NCI-H1417 treated with DMSO at 0.1 percent for 48 hours (cell line): Measurements from ENCODE around the gene ANO2.

Experiments used
- DNase-seq: peaks from one replicate; lab custom pipeline; 2025; lab: John Stamatoyannopoulos, UW

Gene ANO2

DNA sequence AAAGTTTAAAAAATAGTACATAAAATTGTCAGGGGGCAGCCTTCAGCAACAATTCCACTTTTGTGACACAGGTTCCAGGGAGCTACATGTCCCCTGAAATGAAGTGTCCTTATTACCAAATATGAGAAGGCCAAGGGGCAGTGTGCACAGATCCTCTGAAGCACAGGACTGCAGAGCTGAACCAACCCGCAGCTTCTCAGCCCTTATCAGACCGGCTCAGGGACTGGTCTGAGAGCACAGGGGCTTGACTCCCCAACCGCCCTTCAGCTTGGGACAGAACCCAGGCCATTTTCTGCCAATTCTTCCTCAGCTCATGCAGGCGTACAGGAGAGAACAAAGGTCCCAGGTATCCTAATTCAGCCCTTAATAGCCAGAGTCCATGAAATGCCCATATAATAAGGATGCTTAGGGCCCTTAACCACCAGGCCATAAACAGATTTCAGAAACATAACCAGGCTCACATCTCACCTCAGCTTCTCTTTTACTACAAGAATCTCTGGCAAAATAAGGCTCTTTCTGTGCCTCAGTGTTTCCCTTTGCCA lies 221.3 kb downstream of the ANO2 start:
- DNase-seq = no peak

- no peak for DNase-seq
Measured at GRCh38 chr12:5723071-5723470, 222.0 kb downstream of the ANO2 start.

DNA sequence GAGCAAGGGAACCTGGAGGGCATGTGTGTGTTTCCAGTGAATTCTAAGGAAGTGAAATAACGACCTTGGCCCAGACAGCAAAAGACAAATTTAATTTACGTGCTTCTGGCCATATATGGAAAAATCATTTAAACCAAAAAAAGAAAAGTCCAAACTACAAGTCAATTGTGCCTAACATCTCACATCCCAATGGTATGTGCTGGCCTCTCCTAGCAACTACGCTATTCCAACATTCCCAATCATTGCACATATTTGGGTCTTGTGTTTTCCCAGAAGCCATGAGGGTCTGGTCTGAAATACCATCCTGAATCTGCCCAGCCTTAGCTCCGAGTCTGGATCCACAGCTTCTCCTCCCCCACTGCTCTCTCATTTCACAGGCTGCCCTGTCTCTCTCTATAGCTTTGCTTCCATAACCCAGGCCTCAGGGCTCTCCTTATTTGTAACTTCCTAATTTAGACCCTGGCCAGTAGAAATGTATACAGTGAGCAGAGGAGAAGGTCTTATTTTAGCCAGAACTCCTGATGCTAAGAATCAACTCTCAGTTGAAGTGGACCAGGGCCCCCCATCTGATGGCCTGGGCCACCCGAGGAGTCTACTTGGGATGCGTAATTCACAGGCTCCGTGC lies 224.6 kb downstream of the ANO2 start:
- no peak for DNase-seq

- no peak for DNase-seq
Measured at GRCh38 chr12:5718680-5719079, 226.4 kb downstream of the ANO2 start.

- no peak for DNase-seq
Measured at GRCh38 chr12:5718073-5718472, 227.0 kb downstream of the ANO2 start.

GRCh38 chr12:5716976-5717375 lies 228.1 kb downstream of the ANO2 start:
- DNase-seq = no peak

DNA sequence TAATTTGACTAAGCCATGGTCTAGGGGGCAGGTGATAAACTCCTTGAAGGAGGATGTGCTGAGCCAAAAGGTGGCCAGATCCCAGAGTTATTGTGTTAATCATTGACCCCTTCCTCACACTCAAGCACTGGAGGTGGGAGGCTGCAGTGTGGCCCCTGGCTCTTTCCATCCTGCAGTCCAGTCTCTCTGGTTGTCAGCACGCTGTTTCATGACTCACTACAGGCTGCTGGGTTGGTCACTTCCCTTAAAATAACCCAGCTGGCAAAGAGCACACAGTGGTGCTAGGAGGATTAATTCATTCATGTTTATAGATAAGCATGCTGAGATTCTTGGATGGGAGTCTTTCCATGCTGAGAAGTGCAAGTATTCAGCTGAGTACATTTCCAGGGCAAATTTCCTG lies 228.9 kb downstream of the ANO2 start:
- no peak for DNase-seq

GRCh38 chr12:5715021-5715420 lies 230.0 kb downstream of the ANO2 start:
- DNase-seq = no peak

DNA sequence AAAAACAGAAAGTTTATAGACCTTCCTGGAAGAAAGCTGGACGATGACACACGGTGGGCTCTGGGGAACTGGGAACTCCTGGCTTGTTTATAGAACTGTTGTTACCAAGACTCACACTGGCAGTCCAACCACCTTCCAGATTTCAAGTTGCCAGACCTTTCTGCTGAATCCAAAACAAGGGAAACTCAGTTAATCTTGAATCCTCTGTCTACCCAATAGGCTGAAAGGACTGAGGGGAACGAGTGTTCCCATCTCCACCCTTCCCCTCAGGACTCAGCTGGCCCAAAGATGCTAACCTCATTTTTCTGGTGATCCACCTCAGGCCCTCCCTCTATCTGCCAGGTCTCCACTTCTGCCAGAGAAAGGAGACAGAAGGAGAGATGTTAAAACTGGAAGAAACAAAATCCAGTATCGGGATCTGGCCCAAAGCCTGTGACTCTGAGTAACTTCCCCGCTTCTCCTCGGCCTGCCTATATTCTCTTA lies 231.4 kb downstream of the ANO2 start:
- no peak for DNase-seq

GRCh38 chr12:5710260-5710878 lies 234.7 kb downstream of the ANO2 start:
- DNase-seq = no peak

- DNase-seq = no peak
Measured at GRCh38 chr12:5708371-5708770, 236.7 kb downstream of the ANO2 start.

- DNase-seq = no peak
Measured at GRCh38 chr12:5706247-5706646, 238.8 kb downstream of the ANO2 start.

DNA sequence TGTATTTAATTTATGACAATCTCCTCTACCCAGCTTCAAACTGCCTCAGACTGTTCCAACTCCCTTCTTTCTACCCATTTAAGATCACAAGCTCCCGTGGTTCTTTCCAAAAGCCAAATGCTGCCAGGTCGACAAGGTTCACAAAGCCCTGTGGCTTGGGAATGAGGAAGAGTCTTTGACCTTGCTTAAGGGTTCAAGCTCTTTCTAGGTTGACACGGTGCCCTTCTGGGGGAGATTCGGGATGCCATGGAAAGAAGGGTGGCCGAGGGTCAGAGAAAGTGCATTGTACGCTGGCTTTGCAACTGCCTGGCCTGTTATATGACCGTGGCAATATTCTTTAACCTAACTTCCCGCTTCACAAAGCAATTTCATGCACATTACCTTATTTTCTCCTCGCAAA lies 239.3 kb downstream of the ANO2 start:
- DNase-seq = no peak

DNA sequence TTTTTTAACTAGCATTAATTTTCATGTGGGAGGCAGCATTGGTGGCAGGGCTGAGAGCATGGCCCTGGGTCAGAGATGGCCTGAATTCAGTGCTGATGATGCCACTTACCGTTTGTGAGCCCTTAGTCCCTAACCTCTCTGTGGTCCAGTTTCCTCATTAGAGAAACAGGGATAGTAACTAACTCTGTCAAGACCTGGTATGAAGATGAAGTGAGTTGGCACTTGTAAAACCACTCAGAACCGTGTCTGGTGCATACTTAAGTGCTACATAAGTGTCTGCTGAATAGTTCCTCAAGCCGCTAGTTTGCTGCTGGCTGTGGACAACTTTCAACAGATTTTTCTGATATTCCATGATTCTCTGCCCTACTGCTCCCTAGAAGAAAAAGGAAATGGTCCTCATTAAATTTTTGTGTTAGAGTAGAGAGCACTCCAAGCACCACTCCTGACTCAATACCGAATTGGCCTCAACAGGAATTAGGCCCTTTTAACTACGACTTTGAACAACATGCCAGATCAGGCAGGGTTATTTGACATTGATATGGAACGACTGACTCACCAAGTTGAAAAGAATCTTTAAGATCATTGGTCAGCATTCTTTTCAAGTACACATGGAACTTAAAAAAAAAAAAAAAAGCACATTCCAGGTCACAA lies 250.2 kb downstream of the ANO2 start:
- no peak for DNase-seq

GRCh38 chr12:5692850-5693249 lies 252.2 kb downstream of the ANO2 start:
- no peak for DNase-seq

GRCh38 chr12:5691943-5692342 lies 253.1 kb downstream of the ANO2 start:
- DNase-seq = no peak

DNA sequence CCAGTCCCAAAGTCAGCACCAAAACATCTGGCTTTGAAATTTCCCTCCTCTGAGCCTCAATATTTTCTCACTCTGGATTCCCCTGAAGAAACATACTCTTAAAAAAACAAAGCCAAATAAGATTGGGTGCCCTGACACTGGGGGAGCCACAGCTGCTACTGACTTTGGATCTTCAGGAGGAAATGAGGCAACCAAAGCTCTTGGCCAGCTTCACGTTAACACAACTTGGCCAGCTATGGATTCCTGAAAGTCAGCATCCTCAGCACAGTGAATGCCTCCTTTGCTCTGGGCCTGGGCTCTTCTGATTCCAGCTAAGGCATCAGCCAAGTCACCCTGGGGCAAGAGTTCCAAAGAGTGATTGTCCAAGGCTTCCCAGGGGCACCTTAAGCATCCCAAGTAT lies 254.8 kb downstream of the ANO2 start:
- DNase-seq = no peak

- DNase-seq = no peak
Measured at GRCh38 chr12:5689773-5690172, 255.3 kb downstream of the ANO2 start.

DNA sequence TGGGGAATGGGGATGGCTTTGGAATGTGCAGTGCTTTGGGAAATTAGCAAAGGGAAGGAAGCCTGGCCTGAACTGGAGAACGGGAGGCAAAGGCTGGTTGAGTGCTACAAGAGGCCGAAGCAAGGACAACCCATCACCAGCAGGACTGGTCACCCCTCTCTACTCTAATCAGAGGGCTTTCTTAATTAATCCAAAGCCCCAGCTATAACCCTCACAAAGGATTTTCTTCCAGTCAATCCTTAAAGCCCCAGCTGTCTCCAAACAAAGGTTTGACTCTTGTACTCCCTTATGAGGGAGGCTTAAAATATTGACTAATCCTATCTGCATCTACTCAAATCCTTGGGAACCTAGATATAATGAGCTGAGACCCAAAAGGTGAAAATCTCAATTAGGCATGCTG lies 256.8 kb downstream of the ANO2 start:
- DNase-seq = no peak

DNA sequence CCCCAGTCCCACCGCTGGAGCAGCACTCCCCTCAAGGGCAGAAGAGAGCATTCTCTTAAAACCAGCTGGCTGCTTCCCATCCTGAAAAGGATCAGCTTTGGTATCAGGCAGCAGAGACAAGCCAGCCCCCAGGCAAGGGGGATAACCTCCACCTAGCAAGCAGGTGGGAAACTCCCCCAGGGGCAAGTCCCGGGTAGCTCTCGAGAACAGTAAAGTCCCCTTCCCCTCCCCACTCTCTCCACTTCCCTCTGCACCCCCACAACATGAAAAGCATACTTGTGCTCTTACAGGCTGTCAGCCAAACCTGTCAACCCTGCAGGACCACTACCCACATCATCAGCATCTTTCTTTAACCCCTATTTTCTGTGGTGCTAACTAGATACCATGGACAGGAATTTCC lies 259.1 kb downstream of the ANO2 start:
- DNase-seq = no peak

DNA sequence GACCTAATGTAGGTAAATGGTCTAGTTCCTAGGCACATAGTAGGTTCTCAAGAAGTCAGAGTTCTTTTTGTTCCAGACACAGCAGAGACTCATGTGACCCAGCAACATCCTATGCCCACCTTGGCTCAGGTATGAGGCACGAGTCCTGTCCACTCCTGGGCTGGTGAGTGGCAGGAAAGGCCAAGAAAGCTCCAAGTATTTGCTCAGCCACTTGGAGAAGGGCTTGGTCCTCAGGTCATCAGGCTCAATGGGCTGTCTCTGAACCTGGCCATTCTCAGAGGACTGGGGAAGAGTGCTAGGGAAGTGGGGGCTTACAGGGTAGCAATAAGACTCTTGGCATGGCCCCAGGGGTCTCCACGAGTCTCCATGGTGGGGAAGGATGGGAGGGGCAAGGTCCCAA lies 260.1 kb downstream of the ANO2 start:
- DNase-seq = no peak

- no peak for DNase-seq
Measured at GRCh38 chr12:5682581-5682980, 262.5 kb downstream of the ANO2 start.

DNA sequence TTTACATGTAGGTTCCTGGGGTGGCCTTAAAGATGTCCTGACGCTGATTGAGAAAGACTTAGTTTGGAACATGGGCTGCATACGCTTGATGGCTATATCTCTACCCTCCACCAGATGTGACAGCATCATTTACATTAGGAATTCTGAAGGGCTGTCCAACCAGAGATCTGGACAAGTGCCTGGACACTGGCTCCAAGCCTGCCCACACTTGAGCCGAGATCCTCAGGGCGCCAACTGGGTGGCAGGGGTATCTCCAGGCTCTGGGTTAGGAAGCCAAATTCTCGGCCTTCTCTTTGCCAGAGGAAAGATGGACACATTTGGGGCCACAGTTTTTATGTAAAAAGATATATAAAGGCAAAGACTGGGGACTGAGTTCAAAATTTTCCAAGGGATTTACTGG lies 266.9 kb downstream of the ANO2 start:
- no peak for DNase-seq
